Measurements from ENCODE around the gene DOC2B.

DNA sequence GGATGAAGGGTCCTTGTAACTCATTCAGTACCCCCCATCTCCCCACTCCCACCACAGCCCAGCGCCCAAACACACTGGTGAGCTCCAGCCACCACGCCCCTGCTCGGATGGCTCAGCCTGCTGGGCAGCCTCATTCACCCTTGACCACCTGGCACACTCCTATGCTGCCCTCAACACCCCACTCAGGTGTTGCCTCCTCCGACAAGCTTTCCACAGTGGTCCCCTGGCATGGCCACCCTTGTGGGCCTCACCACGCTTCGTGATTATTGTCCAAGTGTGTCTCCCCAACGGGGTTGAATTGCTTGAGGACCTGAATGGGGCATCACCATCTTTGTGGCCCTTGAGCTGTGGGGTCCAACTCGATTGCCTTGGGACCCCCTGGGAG is 12.0 kb upstream of the DOC2B start:
- TF ChIP-seq TARDBP (IDR thresholded peaks at IDR 0.05) (no peak), FOXM1 (IDR thresholded peaks at IDR 0.05; ENCODE audit: borderline replicate concordance) (no peak), FOXA1 (IDR thresholded peaks at IDR 0.05) (no peak), ELF4 (IDR thresholded peaks at IDR 0.05) (no peak), LEF1 (IDR thresholded peaks at IDR 0.05; ENCODE audit: borderline replicate concordance) (no peak), FOXK2 (IDR thresholded peaks at IDR 0.05) (no peak), BHLHE40 (IDR thresholded peaks at IDR 0.05; ENCODE audit: borderline replicate concordance) (no peak), NFRKB (IDR thresholded peaks at IDR 0.05) (no peak), CTBP1 (IDR thresholded peaks at IDR 0.05; ENCODE audit: borderline replicate concordance) (no peak), SP1 (IDR thresholded peaks at IDR 0.05) (no peak), L3MBTL2 (conservative IDR thresholded peaks at IDR 0.05) (no peak)
- TF ChIP-seq, protein P1, sequence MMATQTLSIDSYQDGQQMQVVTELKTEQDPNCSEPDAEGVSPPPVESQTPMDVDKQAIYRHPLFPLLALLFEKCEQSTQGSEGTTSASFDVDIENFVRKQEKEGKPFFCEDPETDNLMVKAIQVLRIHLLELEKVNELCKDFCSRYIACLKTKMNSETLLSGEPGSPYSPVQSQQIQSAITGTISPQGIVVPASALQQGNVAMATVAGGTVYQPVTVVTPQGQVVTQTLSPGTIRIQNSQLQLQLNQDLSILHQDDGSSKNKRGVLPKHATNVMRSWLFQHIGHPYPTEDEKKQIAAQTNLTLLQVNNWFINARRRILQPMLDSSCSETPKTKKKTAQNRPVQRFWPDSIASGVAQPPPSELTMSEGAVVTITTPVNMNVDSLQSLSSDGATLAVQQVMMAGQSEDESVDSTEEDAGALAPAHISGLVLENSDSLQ (IDR thresholded peaks at IDR 0.05) = no peak
